ENCODE results near the gene SDS. TPM values are rescaled to one million over a fixed set of nuclear protein-coding genes. Genes with fewer than 3 reads are reported as not detected.
A peak's percentile ranks its signal among the peaks of the same experiment; 100 is the strongest.

Gene SDS
- total and polyA plus RNA-seq, 12 donors, result 1.8 to 188 (median 3.4) TPM

GRCh38 chr12:113439301-113439597 is 35.6 kb upstream of the SDS start:
- intact Hi-C loops (cut with DNase I), result loop anchor here in 1 of 2 donors (10.0 kb wide), 1 partner anchor 384 kb away; the partner anchor contains the start of gene DTX1
- H3K4me1 ChIP-seq (replicated peaks in 1 of 2), result no peaks in the 10 kb centered on the region
- no peaks in the 10 kb centered on the region for H3K27me3 ChIP-seq
- 32 to 38% (median 34%) methylated on average over 4 of the region's 4 CpGs for WGBS, 4 donors
- H3K4me3 ChIP-seq, result no peak overlapping the region
- no peak for DNase-seq
- no peaks in the 10 kb centered on the region for H3K9me3 ChIP-seq (replicated peaks in 1 of 3)
- no peak overlapping the region for H3K27ac ChIP-seq
- no peaks in the 10 kb centered on the region for H3K36me3 ChIP-seq (replicated peaks in 1 of 2)
- TF ChIP-seq POLR2A (IDR thresholded peaks at IDR 0.05), result no peak
- TF ChIP-seq, protein P1, sequence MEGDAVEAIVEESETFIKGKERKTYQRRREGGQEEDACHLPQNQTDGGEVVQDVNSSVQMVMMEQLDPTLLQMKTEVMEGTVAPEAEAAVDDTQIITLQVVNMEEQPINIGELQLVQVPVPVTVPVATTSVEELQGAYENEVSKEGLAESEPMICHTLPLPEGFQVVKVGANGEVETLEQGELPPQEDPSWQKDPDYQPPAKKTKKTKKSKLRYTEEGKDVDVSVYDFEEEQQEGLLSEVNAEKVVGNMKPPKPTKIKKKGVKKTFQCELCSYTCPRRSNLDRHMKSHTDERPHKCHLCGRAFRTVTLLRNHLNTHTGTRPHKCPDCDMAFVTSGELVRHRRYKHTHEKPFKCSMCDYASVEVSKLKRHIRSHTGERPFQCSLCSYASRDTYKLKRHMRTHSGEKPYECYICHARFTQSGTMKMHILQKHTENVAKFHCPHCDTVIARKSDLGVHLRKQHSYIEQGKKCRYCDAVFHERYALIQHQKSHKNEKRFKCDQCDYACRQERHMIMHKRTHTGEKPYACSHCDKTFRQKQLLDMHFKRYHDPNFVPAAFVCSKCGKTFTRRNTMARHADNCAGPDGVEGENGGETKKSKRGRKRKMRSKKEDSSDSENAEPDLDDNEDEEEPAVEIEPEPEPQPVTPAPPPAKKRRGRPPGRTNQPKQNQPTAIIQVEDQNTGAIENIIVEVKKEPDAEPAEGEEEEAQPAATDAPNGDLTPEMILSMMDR (IDR thresholded peaks at IDR 0.05), result no peak

DNA sequence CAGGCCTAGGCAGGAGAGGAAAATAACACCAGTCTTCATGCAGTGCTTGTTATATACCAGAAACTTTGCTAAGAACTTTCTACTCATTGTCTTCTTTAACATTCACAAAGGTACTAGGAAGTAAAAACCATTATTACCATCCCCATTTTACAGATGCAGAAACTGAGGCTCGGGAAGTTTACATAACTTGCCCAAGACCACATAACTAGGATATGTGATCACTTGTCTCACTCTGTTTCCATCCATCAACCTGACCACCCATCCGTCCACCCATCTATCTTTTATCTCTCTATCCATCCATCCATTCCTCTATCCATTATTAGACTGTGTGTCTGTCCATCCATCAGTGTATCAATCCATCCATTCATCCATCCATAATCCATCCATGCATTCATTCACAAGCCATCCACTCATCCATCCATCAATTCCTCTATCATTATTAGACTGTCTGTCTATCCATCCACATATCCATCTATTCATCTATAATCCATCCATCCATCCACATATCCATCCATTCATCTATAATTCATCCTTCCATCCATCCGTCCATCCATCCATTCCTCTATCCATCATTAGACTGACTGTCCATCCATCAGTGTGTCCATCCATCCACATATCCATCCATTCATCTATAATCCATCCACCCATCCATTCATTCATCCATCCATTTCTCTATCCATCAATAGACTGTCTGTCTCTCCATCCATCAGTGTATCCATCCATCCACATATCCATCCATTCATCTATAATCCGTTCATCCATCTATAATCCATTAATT is 35.0 kb upstream of the SDS start:
- Histone ChIP-seq H3K36me3 (replicated peaks in 1 of 2) (no peaks in the 10 kb centered on the region), H3K27me3 (no peaks in the 10 kb centered on the region), H3K27ac (no peak overlapping the region), H3K4me1 (replicated peaks in 1 of 2) (no peaks in the 10 kb centered on the region), H3K4me3 (no peak overlapping the region), H3K9me3 (replicated peaks in 1 of 3) (no peaks in the 10 kb centered on the region)
- intact Hi-C loops (cut with DNase I), result loop anchor here in 1 of 2 donors (10.0 kb wide), 1 partner anchor 384 kb away; the partner anchor contains the start of gene DTX1
- WGBS, 4 donors, result 61 to 76% (median 66%) methylated on average over 4 of the region's 4 CpGs
- no peak for TF ChIP-seq POLR2A (IDR thresholded peaks at IDR 0.05)
- TF ChIP-seq, protein P1 (IDR thresholded peaks at IDR 0.05), result no peak
- no peak for DNase-seq

DNA sequence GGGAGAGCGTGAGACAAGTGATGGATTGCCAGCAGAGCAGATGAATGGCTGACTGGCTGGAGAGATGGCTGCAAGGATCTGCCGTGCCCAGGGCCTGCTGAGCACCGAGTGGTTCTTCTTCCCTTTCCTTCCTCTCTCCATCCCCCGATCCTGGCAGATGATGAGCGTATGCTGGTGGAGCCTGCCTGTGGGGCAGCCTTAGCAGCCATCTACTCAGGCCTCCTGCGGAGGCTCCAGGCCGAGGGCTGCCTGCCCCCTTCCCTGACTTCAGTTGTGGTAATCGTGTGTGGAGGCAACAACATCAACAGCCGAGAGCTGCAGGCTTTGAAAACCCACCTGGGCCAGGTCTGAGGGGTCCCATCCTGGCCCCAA is 34.0 kb upstream of the SDS start:
- no peaks in the 10 kb centered on the region for H3K27me3 ChIP-seq
- no peaks in the 10 kb centered on the region for H3K9me3 ChIP-seq (replicated peaks in 1 of 3)
- no peaks in the 10 kb centered on the region for H3K36me3 ChIP-seq (replicated peaks in 1 of 2)
- TF ChIP-seq POLR2A (IDR thresholded peaks at IDR 0.05), result no peak
- TF ChIP-seq, protein P1 (IDR thresholded peaks at IDR 0.05), result no peak
- DNase-seq, result peak in 1 of 7 donors; percentile 1
- intact Hi-C loops (cut with DNase I), result loop anchor here in 1 of 2 donors (10.0 kb wide), 1 partner anchor 383 kb away; the partner anchor contains the start of gene DTX1
- H3K4me1 ChIP-seq (replicated peaks in 1 of 2), result no peaks in the 10 kb centered on the region
- H3K27ac ChIP-seq, result no peak overlapping the region
- H3K4me3 ChIP-seq, result no peak overlapping the region
- 75 to 88% (median 82%) methylated on average over 5 to 9 of the region's 9 CpGs for WGBS, 4 donors

GRCh38 chr12:113436993-113437728 is 33.5 kb upstream of the SDS start:
- DNase-seq, result no peak
- intact Hi-C loops (cut with DNase I), result loop anchor here in 1 of 2 donors (10.0 kb wide), 1 partner anchor 382 kb away; the partner anchor contains the start of gene DTX1
- Histone ChIP-seq H3K9me3 (replicated peaks in 1 of 3) (no peaks in the 10 kb centered on the region), H3K4me3 (no peak overlapping the region), H3K4me1 (replicated peaks in 1 of 2) (no peaks in the 10 kb centered on the region), H3K27ac (no peak overlapping the region), H3K36me3 (replicated peaks in 1 of 2) (no peaks in the 10 kb centered on the region), H3K27me3 (no peaks in the 10 kb centered on the region)
- 86 to 93% (median 88%) methylated on average over 6 of the region's 6 CpGs for WGBS, 4 donors
- TF ChIP-seq POLR2A (IDR thresholded peaks at IDR 0.05), result no peak
- TF ChIP-seq, protein P1 (IDR thresholded peaks at IDR 0.05), result no peak

Measured in adrenal gland (tissue), 12 donors.